HL-60 (cell line): Measurements from ENCODE around the gene PLPP2.

Experiments used
- CTCF ChIP-seq: IDR thresholded peaks from one replicate; pipeline ENCODE4 v1.5.1; 2011; ENCODE audit warnings: low read length, control low read depth, inconsistent platforms; ENCODE audit not compliant: insufficient read depth
- POLR2AphosphoS5 ChIP-seq: IDR thresholded peaks from 2 replicates; pipeline ENCODE4 v1.6.1; 2012; ENCODE audit warnings: low read depth

GRCh38 chr19:245457-245856, 45.7 kb downstream of the PLPP2 start:
- TF ChIP-seq CTCF (no peak), POLR2AphosphoS5 (no peak)
